ENCODE measurements around the gene RERE.

- no peak for TF ChIP-seq POLR2AphosphoS5 (IDR thresholded peaks at IDR 0.05; ENCODE audit: borderline replicate concordance, low read depth, low read length)
- no peak for TF ChIP-seq EZH2 (IDR thresholded peaks at IDR 0.05)
- TF ChIP-seq FOXP2 (optimal IDR thresholded peaks at IDR 0.05; ENCODE audit: control extremely low read depth, extremely low read length, insufficient read depth) = no peak
Measured at GRCh38 chr1:8370905-8371315, 446.5 kb downstream of the RERE start.

Data from SK-N-MC (cell line).